ENCODE data around the gene FAM216A.
A peak's percentile ranks its signal among the peaks of the same experiment; 100 is the strongest.
"Not testable (repeated sequence)": the region's sequence is repeated elsewhere in the genome, so short reads cannot be mapped to it uniquely, and the experiment has no call there.

FAM216A gene

GRCh38 chr12:110501399-110501751, 32.7 kb downstream of the FAM216A start:
- DNase-seq: peak; percentile 51

DNA sequence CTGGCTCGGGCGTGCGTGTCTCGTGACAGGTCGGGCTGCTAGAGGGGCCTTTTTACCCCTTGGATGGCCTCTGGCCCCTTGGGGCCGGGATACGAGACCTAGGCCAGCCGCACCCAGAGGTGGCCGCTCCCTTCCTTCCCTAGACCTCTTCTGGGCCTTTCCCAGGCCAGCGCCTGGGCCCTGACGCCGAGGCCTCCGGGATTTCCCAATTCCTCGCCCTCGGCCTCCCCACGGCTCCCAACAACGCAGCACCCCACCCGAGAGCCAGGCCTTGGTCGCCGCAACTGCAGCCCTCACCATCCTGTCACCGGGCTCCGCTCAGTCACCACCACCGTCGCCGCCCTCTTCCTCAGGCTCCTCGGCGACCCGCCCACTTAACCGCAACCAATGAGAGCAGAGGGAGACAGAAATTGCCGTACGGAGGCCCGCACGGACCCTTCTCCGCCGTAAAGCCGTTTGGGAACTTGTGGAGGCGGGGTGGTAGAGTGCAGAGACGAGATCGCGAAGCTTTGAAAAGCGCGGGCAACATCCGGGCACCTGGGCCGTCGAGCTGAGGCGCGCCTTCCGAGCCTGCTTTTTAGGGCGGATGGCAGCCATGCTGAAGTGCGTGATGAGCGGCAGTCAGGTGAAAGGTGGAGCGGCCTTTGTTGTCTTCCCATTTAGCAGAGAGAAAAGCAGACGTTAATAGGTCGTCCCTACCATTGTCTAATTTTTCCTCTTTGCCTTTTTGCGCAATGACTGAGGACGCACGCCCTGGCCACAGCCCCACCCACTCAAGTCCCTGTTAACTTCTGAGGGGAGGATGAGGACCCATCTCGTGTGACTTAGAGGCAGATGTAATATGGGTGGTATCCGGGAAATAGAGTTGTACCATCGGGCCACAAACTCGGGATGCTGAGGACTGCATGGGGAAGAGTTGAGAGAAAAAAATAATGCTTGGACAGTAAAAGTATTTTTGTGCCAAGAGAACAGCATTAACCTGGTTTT, 33.4 kb downstream of the FAM216A start, which contains the start of the genes RAD9B and VPS29:
Gene RAD9B, plus strand, starts transcription at position 580 of the 987 bp plus-strand sequence. Its CDS starts 7 bp downstream, at position 587.
Gene VPS29, minus strand, starts transcription at position 360 of the 987 bp plus-strand sequence. Its CDS starts 60 bp downstream, at position 300.
- DNase-seq: peak; percentile 98

GRCh38 chr12:110503432-110503831, 34.8 kb downstream of the FAM216A start:
- no peak for DNase-seq

DNA sequence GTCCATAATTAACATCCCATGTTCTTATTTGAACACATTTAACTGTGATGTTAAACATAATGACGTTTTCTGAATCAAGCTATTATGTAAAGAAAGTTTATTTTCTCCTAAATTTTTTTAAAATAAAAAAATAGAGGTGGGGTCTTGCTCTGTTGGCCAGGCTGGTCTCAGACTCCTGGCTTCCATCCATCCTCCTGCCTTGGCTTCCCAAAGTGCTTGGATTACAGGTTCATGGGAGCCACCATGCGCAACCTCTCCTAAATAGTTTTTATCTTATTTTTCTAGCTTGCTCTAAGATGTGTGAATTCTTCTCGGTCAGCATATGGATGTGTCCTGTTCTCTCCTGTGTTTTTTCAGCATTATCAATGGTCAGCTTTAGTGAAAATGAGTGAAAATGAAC, 36.7 kb downstream of the FAM216A start:
- DNase-seq: no peak

- no peak for DNase-seq
Observed at GRCh38 chr12:110508071-110508586, 39.5 kb downstream of the FAM216A start.

DNA sequence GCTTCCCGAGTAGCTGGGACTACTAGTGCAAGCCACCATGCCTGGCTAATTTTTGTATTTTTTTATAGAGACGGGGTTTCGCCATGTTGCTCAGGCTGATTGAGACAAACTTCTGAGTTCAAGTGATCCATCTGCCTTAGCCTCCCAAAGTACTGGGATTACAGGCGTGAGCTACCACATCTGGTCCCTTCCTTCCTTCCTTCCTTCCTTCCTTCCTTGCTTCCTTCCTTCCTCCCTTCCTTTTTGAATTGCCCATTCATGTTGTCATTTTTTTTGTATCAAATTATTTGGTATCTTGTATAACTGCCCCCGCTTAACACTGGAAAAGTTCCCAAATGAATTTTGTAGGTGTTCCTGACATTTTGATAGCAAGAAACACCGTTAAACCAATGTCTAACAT, 45.2 kb downstream of the FAM216A start:
- DNase-seq: no peak

DNA sequence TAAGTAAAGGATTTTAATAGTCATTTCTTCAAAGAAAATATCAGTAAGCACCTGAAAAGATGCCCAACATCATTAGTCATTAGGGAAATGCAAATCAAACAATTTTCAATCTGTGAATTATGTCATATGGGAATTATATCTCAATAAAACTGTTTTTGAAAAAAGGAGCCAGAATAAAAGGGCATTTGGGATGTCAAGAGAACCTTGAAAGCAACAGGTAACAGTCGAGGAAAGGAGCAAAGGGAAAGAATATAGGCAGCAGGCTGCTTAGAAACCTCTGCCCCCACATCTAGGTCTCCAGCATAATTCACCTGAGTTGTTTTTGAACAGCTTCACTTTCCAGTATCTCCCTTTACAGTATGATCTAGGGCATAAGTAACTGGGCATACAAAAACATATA, 45.7 kb downstream of the FAM216A start:
- DNase-seq: no peak

GRCh38 chr12:110516995-110517394, 48.4 kb downstream of the FAM216A start:
- no peak for DNase-seq

DNA sequence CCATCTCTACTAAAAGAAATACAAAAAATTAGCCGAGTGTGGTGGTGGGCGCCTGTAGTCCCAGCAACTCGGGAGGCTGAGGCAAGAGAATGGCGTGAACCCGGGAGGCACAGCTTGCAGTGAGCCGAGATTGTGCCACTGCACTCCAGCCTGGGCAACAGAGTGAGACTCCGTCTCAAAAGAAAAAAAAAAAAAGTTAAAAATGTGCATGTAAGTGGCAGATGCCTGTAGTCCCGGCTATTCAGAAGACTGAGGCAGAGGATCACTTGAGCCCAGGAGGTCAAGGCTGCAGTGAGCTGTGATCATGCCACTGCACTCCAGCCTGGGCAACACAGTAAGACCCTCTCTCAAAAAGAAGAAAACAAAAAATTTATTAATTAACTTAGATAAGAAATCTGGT, 49.4 kb downstream of the FAM216A start:
- DNase-seq: not testable (repeated sequence)

DNA sequence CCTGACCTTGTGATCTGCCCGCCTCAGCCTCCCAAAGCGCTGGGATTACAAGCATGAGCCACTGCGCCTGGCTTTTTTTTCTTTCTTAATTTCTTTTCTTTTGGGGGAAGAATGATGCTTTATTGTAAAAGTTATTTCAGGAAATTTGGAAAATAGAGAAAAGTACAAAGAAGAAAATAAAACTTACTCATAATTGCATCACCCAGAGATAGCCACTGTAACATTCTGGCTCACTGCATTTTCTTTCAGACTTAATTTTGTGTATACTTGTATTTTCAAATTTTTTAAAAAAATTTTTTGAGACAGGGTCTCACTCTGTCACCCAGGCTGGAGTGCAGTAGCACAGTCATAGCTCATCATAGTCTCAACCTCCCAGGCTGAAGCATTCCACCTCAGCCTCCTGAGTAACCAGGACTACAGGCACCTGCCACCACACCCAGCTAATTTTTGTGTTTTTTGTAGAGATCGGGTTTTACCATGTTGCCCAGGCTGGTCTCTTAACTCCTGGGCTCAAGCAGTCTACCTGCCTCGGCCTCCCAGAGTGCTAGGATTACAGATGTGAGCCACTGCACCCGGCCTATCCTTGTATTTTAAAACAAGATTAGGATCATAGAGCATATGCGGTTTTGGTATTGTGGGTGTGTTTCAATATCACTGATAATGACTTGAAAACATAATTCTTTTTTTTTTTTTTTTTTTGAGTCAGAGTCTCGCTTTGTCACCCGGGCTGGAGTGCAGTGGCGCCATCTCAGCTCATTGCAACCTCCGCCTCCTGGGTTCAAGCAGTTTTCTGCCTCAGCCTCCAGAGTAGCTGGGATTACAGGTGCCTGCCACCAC, 52.4 kb downstream of the FAM216A start:
- DNase-seq: not testable (repeated sequence)

DNA sequence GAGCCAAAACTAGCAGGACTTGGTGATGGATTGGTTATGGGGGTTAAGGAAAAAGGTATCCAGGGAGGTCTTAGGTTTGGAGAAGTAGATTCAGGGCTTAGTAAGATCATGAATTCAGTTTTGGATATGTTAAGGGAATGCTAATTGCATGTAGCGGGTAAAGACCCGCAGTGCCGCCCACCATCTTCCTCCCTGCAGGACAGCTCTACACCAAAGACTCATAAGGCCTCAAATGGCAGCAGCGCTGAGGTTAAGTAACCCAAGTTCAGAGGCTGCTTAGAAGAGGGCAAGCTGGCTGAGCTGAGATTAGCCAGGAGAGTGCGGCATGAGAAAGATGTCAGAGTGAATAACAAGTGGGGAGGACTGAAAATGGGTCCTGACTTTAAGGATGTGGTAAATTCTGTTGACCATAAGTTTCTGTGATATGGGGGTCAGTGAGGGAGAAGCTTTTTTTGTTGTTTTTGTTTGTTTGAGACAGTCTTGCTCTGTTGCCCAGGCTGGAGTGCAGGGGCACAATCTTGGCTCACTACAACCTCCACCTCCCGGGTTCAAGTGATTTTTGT, 59.7 kb downstream of the FAM216A start:
- DNase-seq: no peak

GRCh38 chr12:110530511-110530910, 61.9 kb downstream of the FAM216A start:
- DNase-seq: no peak

- no peak for DNase-seq
Observed at GRCh38 chr12:110531741-110532333, 63.2 kb downstream of the FAM216A start.

GRCh38 chr12:110532644-110533043, 64.0 kb downstream of the FAM216A start:
- no peak for DNase-seq

DNA sequence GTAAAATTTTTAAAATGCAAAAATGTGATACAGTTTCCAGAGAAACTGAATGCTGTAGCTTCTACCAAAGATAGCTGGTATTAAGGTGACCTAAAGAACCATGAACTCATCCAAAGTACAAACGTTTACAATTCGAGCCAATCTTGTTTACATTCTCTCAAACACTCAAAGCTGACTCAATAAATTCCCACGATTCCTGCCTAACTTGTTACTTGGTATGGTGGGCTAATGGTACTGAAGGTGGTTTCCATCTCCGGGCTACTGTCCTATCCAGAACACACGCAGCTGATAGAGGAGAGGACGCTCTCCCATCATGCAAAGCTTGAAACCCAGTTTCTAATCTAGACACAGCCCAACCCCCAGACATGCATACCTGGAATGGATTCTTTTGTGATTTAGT, 65.0 kb downstream of the FAM216A start:
- DNase-seq: no peak

GRCh38 chr12:110534811-110535210, 66.2 kb downstream of the FAM216A start:
- no peak for DNase-seq

GRCh38 chr12:110536834-110537604, 68.4 kb downstream of the FAM216A start:
- no peak for DNase-seq

- no peak for DNase-seq
Observed at GRCh38 chr12:110537605-110538409, 69.2 kb downstream of the FAM216A start.

DNA sequence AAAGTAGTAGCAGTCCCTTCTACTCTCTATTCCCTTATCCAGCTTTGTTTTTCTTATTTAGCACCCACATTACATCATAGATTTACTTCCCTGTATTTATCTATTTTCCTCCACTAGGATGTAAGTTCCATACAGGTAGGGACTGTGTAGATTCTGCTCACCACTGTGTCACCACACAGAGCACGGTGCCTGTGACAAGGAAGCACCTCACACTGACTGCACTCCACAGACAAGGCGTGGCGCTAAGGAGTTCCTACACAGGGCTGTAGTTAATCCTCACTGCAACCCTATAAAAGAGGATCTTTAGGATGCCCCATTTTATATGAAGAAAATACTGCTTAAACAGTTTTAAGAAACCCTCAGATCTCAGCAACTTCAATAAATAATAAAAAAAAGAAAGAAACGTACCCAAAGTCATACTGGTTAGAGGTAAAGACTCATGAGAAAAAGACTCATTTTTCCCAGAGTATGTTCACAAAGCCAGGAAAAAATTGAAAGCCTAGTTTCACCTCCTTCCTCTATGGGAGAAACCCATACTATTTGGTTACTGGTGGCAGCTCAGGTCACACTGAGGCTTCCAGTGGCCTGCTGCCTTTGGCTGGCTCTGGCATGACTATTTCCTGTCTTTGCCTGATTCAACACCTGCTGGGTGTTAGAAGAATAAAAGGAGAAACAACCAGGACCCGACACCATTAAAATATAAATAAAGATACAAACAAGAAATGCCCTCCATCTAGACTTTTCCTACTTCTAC, 70.4 kb downstream of the FAM216A start:
- DNase-seq: no peak

All from COR-L47 (cell line).